Stimulated activated CD4-positive, alpha-beta T cell treated with anti-CD3 and anti-CD28 coated beads, Interleukin-1b, Interleukin-23, amount 100 ng/mL, for 48 hours (primary cell): ENCODE measurements around the gene ADD3.
"Not testable (repeated sequence)": the region's sequence is repeated elsewhere in the genome, so short reads cannot be mapped to it uniquely, and the experiment has no call there.

Source experiments
- DNase-seq: peaks from one replicate; pipeline ENCODE4 v3.0.0-alpha.2; 2020

ADD3 gene

GRCh38 chr10:110115784-110116520, 108.2 kb downstream of the ADD3 start:
- DNase-seq = no peak

- DNase-seq = no peak
Measured at GRCh38 chr10:110118891-110119621, 111.3 kb downstream of the ADD3 start.

GRCh38 chr10:110123594-110123993, 115.8 kb downstream of the ADD3 start:
- no peak for DNase-seq

- no peak for DNase-seq
Measured at GRCh38 chr10:110129490-110129889, 121.7 kb downstream of the ADD3 start.

GRCh38 chr10:110134917-110135316, 127.1 kb downstream of the ADD3 start:
- no peak for DNase-seq

- not testable (repeated sequence) for DNase-seq
Measured at GRCh38 chr10:110135836-110136235, 128.1 kb downstream of the ADD3 start.

GRCh38 chr10:110137142-110137545, 129.4 kb downstream of the ADD3 start:
- no peak for DNase-seq

- no peak for DNase-seq
Measured at GRCh38 chr10:110138197-110138812, 130.5 kb downstream of the ADD3 start.

GRCh38 chr10:110141185-110141584, 133.4 kb downstream of the ADD3 start:
- no peak for DNase-seq

GRCh38 chr10:110141871-110142635, 134.3 kb downstream of the ADD3 start:
- DNase-seq = no peak

GRCh38 chr10:110142965-110143364, 135.2 kb downstream of the ADD3 start:
- DNase-seq = no peak

- DNase-seq = no peak
Measured at GRCh38 chr10:110144507-110144906, 136.7 kb downstream of the ADD3 start.

GRCh38 chr10:110147961-110148360, 140.2 kb downstream of the ADD3 start:
- DNase-seq = no peak

- no peak for DNase-seq
Measured at GRCh38 chr10:110149259-110149658, 141.5 kb downstream of the ADD3 start.

GRCh38 chr10:110150046-110150445, 142.3 kb downstream of the ADD3 start:
- no peak for DNase-seq

- DNase-seq = no peak
Measured at GRCh38 chr10:110150981-110151380, 143.2 kb downstream of the ADD3 start.

- no peak for DNase-seq
Measured at GRCh38 chr10:110151467-110151866, 143.7 kb downstream of the ADD3 start.

- no peak for DNase-seq
Measured at GRCh38 chr10:110151971-110152370, 144.2 kb downstream of the ADD3 start.

GRCh38 chr10:110153396-110153795, 145.6 kb downstream of the ADD3 start:
- no peak for DNase-seq

GRCh38 chr10:110156046-110156445, 148.3 kb downstream of the ADD3 start:
- DNase-seq = no peak

GRCh38 chr10:110158051-110159005, 150.5 kb downstream of the ADD3 start:
- DNase-seq = no peak

- DNase-seq = no peak
Measured at GRCh38 chr10:110160081-110160480, 152.3 kb downstream of the ADD3 start.
